ENCODE measurements around the gene U2AF2. TPM values are rescaled to one million over a fixed set of nuclear protein-coding genes. Genes with fewer than 3 reads are reported as not detected.

U2AF2 gene
- total RNA-seq, 4 donors from 2014 or later, result 85.0 to 112 (median 99.7) TPM

DNA sequence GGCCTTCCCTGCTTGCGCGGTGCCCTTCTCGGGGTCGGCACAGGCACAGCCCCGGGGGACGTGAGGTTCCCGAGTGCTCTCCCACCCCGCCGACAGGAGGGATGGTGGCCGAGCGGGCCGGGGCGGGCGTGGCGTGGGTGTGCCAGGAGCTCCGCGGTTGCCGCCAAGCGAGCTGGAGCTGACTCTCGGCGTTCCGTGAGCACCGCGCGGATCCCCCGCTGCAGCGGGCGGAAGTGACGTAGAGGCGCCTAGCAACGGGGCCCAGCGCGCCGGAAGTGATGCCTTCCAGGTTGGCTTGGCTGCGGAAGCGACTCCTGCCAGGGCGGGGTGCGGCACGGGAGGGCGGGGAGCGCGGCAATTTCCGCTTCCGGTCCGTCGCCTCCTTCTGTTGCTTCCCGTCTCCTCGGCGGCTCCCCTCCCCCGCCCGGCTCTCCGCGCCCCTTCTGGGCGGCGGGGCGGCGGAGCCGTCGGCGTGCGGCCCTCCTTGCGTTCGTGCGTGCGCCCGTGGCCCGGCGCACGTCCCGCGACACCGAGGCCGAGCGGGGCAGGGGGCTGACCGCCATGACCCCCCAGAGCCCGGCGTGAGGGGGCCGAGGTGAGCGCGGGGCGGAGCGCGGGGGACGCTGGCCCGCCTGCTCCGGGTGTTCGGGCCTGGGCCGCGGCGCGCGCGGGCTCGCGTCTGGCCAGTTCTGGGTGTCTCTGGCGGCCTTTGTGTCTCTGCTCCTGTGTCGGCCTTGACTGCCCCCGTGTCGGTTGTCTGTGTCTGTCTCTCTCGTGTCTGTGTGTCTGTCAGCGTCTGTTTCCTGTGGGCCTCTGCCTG lies 20.2 kb downstream of the U2AF2 start, which contains the start of gene EPN1:
TSS of gene EPN1 (plus strand) at position 386 of the 820 bp plus-strand sequence. CDS start 3,402 bp downstream, outside the sequence.
- TF ChIP-seq, protein P1, sequence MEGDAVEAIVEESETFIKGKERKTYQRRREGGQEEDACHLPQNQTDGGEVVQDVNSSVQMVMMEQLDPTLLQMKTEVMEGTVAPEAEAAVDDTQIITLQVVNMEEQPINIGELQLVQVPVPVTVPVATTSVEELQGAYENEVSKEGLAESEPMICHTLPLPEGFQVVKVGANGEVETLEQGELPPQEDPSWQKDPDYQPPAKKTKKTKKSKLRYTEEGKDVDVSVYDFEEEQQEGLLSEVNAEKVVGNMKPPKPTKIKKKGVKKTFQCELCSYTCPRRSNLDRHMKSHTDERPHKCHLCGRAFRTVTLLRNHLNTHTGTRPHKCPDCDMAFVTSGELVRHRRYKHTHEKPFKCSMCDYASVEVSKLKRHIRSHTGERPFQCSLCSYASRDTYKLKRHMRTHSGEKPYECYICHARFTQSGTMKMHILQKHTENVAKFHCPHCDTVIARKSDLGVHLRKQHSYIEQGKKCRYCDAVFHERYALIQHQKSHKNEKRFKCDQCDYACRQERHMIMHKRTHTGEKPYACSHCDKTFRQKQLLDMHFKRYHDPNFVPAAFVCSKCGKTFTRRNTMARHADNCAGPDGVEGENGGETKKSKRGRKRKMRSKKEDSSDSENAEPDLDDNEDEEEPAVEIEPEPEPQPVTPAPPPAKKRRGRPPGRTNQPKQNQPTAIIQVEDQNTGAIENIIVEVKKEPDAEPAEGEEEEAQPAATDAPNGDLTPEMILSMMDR (IDR thresholded peaks at IDR 0.05), result no peak
- TF ChIP-seq POLR2A (IDR thresholded peaks at IDR 0.05), result peak in 2 of 4 donors; percentile 14 to 69
- Histone ChIP-seq H3K27me3 (no peaks in the 10 kb centered on the region), H3K4me1 (peaks cover 34 to 78% (median 40%) of the 10 kb centered on the region in 3 donors), H3K9me3 (no peaks in the 10 kb centered on the region), H3K36me3 (peaks cover 23 to 70% (median 27%) of the 10 kb centered on the region in 3 donors), H3K27ac (peak within 1 kb of the TSS; percentile 82 to 96 (median 92)), H3K4me3 (peak within 1 kb of the TSS; percentile 61 to 100 (median 78))
- intact Hi-C loops (cut with DNase I), result no loop called here
- DNase-seq, result peak; percentile 79
- WGBS, 2 donors, result 0% methylated on average over 1 to 5 of the region's 101 CpGs

DNA sequence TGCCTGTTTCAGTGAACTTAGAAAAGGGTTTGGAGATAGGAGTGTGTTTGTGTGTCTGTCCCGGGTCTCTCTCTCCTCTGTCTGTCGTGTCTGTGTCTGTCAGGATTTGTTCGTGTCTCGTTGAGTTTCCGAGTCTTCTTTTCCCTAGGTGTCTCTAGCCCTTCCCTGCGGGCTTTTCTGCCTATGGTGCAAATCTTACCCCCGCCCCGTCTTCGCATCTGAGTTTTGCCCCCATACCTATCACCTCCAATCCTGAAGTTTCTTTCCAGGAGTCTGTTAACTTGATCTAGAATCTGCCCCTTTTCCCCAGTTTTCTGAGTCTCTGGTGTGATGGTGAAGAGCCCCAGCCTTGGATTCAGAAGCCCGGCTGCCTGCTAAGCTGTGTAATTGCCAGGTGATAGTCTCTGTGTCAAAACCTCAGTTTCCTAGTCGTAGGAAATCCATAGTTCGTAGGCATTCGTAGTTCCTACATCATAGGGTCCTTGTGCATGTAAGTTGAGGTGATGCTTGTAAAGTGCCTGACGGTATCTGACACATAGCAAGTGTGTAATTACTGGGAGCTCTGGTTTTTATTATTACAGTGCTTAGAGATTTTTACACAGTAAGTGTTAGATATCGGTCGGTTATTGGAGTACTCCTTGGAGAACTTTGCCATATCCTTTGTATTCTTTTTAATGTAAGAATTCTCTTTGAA lies 21.0 kb downstream of the U2AF2 start:
- Histone ChIP-seq H3K27ac (peak overlapping the region; percentile 82 to 96 (median 92)), H3K9me3 (no peaks in the 10 kb centered on the region), H3K27me3 (no peaks in the 10 kb centered on the region), H3K4me1 (peaks cover 34 to 79% (median 40%) of the 10 kb centered on the region in 3 donors), H3K36me3 (peaks cover 20 to 70% (median 25%) of the 10 kb centered on the region in 3 donors), H3K4me3 (peak overlapping the region; percentile 61 to 100 (median 78))
- 14% methylated on average over 16 of the region's 16 CpGs for WGBS, 2 donors
- intact Hi-C loops (cut with DNase I), result no loop called here
- TF ChIP-seq, protein P1 (IDR thresholded peaks at IDR 0.05), result no peak
- no peak for TF ChIP-seq POLR2A (IDR thresholded peaks at IDR 0.05)
- no peak for DNase-seq

DNA sequence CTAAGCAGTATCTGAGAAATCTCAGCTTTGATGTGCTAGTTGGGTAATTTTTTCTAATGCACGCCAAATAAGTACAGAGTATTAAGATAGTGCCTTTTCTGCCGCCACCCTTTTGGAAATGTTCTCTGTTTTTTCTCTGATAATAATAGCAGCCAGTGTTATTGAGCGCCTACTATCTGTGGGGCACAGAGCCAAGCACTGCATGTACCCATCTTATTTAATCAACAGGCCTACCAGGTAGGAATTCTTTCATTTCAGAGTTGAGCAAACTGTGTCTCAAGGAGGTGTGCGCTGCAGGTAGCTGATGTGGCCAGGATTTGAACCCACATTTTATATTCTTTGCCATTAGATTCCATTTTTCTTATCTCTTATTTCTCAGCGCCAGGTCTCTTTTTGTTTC lies 21.5 kb downstream of the U2AF2 start:
- TF ChIP-seq POLR2A (IDR thresholded peaks at IDR 0.05), result no peak
- TF ChIP-seq, protein P1 (IDR thresholded peaks at IDR 0.05), result peak in 1 of 6 experiments; percentile 14
- Histone ChIP-seq H3K4me3 (peak overlapping the region; percentile 61 to 100 (median 78)), H3K9me3 (no peaks in the 10 kb centered on the region), H3K27me3 (no peaks in the 10 kb centered on the region), H3K36me3 (peaks cover 20 to 70% (median 26%) of the 10 kb centered on the region in 3 donors), H3K27ac (peak overlapping the region in 3 of 4 donors; percentile 46 to 93 (median 82)), H3K4me1 (peaks cover 34 to 81% (median 40%) of the 10 kb centered on the region in 3 donors)
- no peak for DNase-seq
- 49 to 57% methylated on average over 5 of the region's 5 CpGs for WGBS, 2 donors
- intact Hi-C loops (cut with DNase I), result no loop called here

DNA sequence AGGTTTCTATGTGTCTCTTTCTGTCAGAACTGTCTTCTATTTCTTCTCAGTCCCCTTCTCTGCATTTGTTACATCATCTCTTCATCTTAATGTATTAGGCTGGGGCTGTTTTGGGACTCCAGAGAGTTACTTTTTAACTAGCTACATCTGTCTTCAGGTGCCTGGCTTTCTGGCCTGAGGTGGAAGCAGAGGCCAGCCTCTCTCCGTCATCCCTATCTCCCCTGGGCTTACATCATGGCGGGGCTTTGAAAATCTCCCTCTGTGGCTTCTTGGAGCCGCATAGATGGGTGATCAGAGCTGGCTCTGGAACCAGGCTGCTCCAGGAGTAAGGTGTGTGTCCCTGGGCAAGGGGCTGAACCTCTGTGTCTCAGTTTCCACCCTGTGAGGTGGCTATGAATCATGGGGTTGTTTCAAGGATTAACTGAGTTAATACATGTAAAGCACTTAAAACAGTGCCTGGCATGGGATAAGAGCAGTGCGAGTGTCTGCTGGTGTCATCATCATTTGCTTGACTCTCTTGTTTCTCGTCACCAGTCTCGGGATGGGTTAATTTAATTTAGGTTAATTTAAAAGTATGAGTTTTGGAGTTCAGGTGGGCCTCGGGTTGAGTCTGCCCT lies 22.2 kb downstream of the U2AF2 start:
- Histone ChIP-seq H3K4me3 (peak overlapping the region in 3 of 4 donors; percentile 61 to 100 (median 81)), H3K4me1 (peaks cover 34 to 76% (median 40%) of the 10 kb centered on the region in 3 donors), H3K9me3 (no peaks in the 10 kb centered on the region), H3K27me3 (no peaks in the 10 kb centered on the region), H3K36me3 (peaks cover 25 to 70% (median 26%) of the 10 kb centered on the region in 3 donors), H3K27ac (peak overlapping the region; percentile 33 to 93 (median 64))
- DNase-seq, result no peak
- WGBS, 2 donors, result 51 to 56% methylated on average over 6 to 7 of the region's 7 CpGs
- intact Hi-C loops (cut with DNase I), result no loop called here
- no peak for TF ChIP-seq POLR2A (IDR thresholded peaks at IDR 0.05)
- TF ChIP-seq, protein P1 (IDR thresholded peaks at IDR 0.05), result no peak

Measured in esophagus squamous epithelium (tissue), 5 donors.